ENCODE results near the gene TPPP.
"Not testable (repeated sequence)": the region's sequence is repeated elsewhere in the genome, so short reads cannot be mapped to it uniquely, and the experiment has no call there.

TPPP gene

GRCh38 chr5:643811-644271 is 49.3 kb downstream of the TPPP start:
- DNase-seq, result no peak

GRCh38 chr5:643351-643801 is 49.8 kb downstream of the TPPP start:
- no peak for DNase-seq

GRCh38 chr5:642481-642880 is 50.7 kb downstream of the TPPP start:
- no peak for DNase-seq

- no peak for DNase-seq
Measured at GRCh38 chr5:641331-641765, 51.8 kb downstream of the TPPP start.

- DNase-seq, result no peak
Measured at GRCh38 chr5:640461-641330, 52.5 kb downstream of the TPPP start.

- DNase-seq, result no peak
Measured at GRCh38 chr5:639584-640213, 53.5 kb downstream of the TPPP start.

- DNase-seq, result no peak
Measured at GRCh38 chr5:639253-639530, 54.0 kb downstream of the TPPP start.

GRCh38 chr5:638501-639252 is 54.5 kb downstream of the TPPP start:
- no peak for DNase-seq

- DNase-seq, result no peak
Measured at GRCh38 chr5:637581-638450, 55.3 kb downstream of the TPPP start.

- DNase-seq, result no peak
Measured at GRCh38 chr5:636951-637350, 56.2 kb downstream of the TPPP start.

- DNase-seq, result no peak
Measured at GRCh38 chr5:635306-636055, 57.7 kb downstream of the TPPP start.

- DNase-seq, result no peak
Measured at GRCh38 chr5:634191-634590, 59.0 kb downstream of the TPPP start.

- no peak for DNase-seq
Measured at GRCh38 chr5:633501-633955, 59.6 kb downstream of the TPPP start.

GRCh38 chr5:628351-629205 is 64.6 kb downstream of the TPPP start:
- DNase-seq, result not testable (repeated sequence)

- DNase-seq, result no peak
Measured at GRCh38 chr5:627840-628239, 65.3 kb downstream of the TPPP start.

GRCh38 chr5:626850-627249 is 66.3 kb downstream of the TPPP start:
- no peak for DNase-seq

GRCh38 chr5:625516-625915 is 67.6 kb downstream of the TPPP start:
- DNase-seq, result no peak

- DNase-seq, result no peak
Measured at GRCh38 chr5:624951-625230, 68.3 kb downstream of the TPPP start.

GRCh38 chr5:624118-624950 is 68.8 kb downstream of the TPPP start:
- DNase-seq, result no peak

- no peak for DNase-seq
Measured at GRCh38 chr5:623531-623930, 69.6 kb downstream of the TPPP start.

Measured in GDM1 (cell line).